ENCODE measurements around the gene ISM1.
A peak's percentile ranks its signal among the peaks of the same experiment; 100 is the strongest.

The ISM1 gene

GRCh38 chr20:13348311-13349234, 127.5 kb downstream of the ISM1 start:
- DNase-seq (ENCODE audit: low read depth), result peak; percentile 32

- DNase-seq (ENCODE audit: low read depth), result no peak
Observed at GRCh38 chr20:13349235-13349604, 128.1 kb downstream of the ISM1 start.

Data from fibroblast of gingiva (primary cell).